Activated naive CD4-positive, alpha-beta T cell treated with anti-CD3 and anti-CD28 coated beads for 36 hours (primary cell): Measurements from ENCODE around the gene RYR1. TPM values are rescaled to one million over a fixed set of nuclear protein-coding genes. Genes with fewer than 3 reads are reported as not detected.
"Not testable (repeated sequence)": the region's sequence is repeated elsewhere in the genome, so short reads cannot be mapped to it uniquely, and the experiment has no call there.

ENCODE experiments used
- CTCF ChIA-PET: fragments of 350-600 bp; sonication (Branson Sonifier 250); formaldehyde crosslinking; loops from one replicate; lab custom pipeline; 2021; ENCODE audit warnings: antibody characterized with exemption; lab: Charles Lee
- DNase-seq: peaks from one replicate; pipeline ENCODE4 v3.0.0-alpha.2; 2020
- H3K27ac Mint-ChIP-seq: one replicate; pipeline ENCODE4 v1.8.0; 2021; ENCODE audit warnings: mild to moderate bottlenecking, mixed read lengths
- H3K27me3 Mint-ChIP-seq: one replicate; pipeline ENCODE4 v1.8.0; 2021; ENCODE audit warnings: low read depth, mixed read lengths
- H3K36me3 Mint-ChIP-seq: one replicate; pipeline ENCODE4 v1.8.0; 2021; ENCODE audit warnings: low read depth, mixed read lengths
- H3K4me1 Mint-ChIP-seq: one replicate; pipeline ENCODE4 v1.8.0; 2021; ENCODE audit warnings: low read depth, mixed read lengths
- H3K4me3 Mint-ChIP-seq: one replicate; pipeline ENCODE4 v1.8.0; 2021; ENCODE audit warnings: mild to moderate bottlenecking, moderate library complexity, mixed read lengths
- H3K9me3 Mint-ChIP-seq: one replicate; pipeline ENCODE4 v1.8.0; 2021; ENCODE audit warnings: mixed read lengths
- intact Hi-C: fragments of 100-400 bp; cut with micrococcal nuclease; formaldehyde crosslinking; loops from one replicate; pipeline ENCODE4 v1.15.1; 2023
- total RNA-seq, 2 experiments: library from RNA; stranded (reverse); gene quantifications; one replicate each; pipeline ENCODE4 v1.2.3, GENCODE V29; 2021

The RYR1 gene
- total RNA-seq, 2 experiments from 2014 or later: 0.96 to 1.6 TPM

DNA sequence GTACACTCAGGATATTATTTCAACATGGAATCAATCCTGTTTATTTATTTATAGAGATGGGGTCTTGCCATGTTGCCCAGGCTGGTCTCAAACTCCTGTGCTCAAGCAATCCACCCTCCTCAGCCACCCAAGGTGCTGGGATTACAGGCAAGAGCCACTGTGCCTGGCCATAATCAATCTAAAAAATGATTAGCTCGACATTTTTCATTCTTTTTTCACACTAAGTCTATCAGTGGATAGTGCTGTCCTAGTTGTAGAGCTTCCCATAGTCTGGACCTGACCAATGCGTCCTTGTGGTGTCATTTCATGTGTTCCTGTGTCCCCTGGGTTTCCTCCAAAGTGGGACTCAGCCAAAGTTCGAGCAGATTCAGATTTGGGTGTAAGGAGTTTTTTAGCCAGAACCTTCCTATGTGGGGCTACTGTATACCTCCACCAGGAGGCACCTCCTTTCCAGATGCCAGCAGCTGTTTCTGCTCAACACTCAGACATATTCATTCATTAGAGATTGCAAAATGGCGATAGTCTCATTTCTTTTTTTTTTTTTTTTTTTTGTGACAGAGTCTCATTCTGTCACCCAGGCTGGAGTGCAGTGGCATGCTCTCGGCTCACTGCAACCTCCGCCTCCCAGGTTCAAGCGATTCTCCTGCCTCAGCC is 123.2 kb downstream of the RYR1 start:
- DNase-seq: no peak
- Mint-ChIP-seq H3K4me3 (no peak overlapping the region), H3K36me3 (no peaks in the 10 kb centered on the region), H3K27ac (no peak overlapping the region), H3K4me1 (peaks cover 24% of the 10 kb centered on the region), H3K27me3 (peaks cover under 1% of the 10 kb centered on the region), H3K9me3 (no peaks in the 10 kb centered on the region)
- intact Hi-C loops: loop anchor here (5.0 kb wide), 1 partner anchor 61 kb away; the partner anchor contains the start of genes EIF3K and MAP4K1
- CTCF ChIA-PET: no interaction called here

GRCh38 chr19:38557205-38557799 is 123.8 kb downstream of the RYR1 start:
- DNase-seq: no peak
- Mint-ChIP-seq H3K36me3 (no peaks in the 10 kb centered on the region), H3K4me1 (peaks cover 22% of the 10 kb centered on the region), H3K27ac (no peak overlapping the region), H3K27me3 (peaks cover 3% of the 10 kb centered on the region), H3K4me3 (no peak overlapping the region), H3K9me3 (no peaks in the 10 kb centered on the region)
- intact Hi-C loops: loop anchor here (5.0 kb wide), 1 partner anchor 60 kb away; the partner anchor contains the start of genes EIF3K and MAP4K1
- CTCF ChIA-PET: interaction anchor here (0.8 kb wide), 1 partner anchor 28 kb away, joined by 4 read pairs; no protein-coding TSS in a partner anchor

DNA sequence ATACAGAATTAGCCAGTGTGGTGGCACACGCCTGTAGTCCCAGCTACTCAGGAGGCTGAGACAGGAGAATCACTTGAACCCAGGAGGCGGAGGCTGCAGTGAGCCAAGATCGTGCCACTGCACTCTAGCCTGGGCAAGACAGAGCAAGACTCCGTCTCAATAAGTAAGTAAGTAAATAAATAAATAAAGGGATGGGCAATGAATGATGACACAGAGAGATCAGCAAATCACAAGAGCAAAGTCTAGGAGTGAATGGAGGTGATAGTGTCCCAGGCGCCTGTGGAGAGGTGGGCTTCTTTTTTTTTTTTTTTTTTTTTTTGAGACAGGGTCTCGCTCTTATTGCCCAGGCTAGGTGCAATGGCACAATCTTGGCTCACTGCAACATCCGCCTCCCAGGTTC is 125.4 kb downstream of the RYR1 start:
- intact Hi-C loops: loop anchor here (2.0 to 5.0 kb wide), 2 partner anchors 20 to 58 kb away; partner anchors contain the start of genes EIF3K and MAP4K1
- CTCF ChIA-PET, DNase-seq, H3K36me3 Mint-ChIP-seq, H3K9me3 Mint-ChIP-seq, H3K4me3 Mint-ChIP-seq, H3K27ac Mint-ChIP-seq, H3K27me3 Mint-ChIP-seq: not testable (repeated sequence)
- peaks cover 18% of the 10 kb centered on the region for H3K4me1 Mint-ChIP-seq

GRCh38 chr19:38559428-38560401 is 126.2 kb downstream of the RYR1 start:
- peaks cover 17% of the 10 kb centered on the region for H3K4me1 Mint-ChIP-seq
- peaks cover 13% of the 10 kb centered on the region for H3K27me3 Mint-ChIP-seq
- CTCF ChIA-PET: interaction anchor here (0.6 kb wide), 1 partner anchor 26 kb away, joined by 6 read pairs; no protein-coding TSS in a partner anchor
- DNase-seq: peak; percentile 41
- intact Hi-C loops: loop anchor here (2.0 to 5.0 kb wide), 2 partner anchors 21 to 58 kb away; partner anchors contain the start of genes EIF3K and MAP4K1
- no peak overlapping the region for H3K4me3 Mint-ChIP-seq
- H3K27ac Mint-ChIP-seq: peak overlapping the region; percentile 53
- no peaks in the 10 kb centered on the region for H3K36me3 Mint-ChIP-seq
- H3K9me3 Mint-ChIP-seq: no peaks in the 10 kb centered on the region

DNA sequence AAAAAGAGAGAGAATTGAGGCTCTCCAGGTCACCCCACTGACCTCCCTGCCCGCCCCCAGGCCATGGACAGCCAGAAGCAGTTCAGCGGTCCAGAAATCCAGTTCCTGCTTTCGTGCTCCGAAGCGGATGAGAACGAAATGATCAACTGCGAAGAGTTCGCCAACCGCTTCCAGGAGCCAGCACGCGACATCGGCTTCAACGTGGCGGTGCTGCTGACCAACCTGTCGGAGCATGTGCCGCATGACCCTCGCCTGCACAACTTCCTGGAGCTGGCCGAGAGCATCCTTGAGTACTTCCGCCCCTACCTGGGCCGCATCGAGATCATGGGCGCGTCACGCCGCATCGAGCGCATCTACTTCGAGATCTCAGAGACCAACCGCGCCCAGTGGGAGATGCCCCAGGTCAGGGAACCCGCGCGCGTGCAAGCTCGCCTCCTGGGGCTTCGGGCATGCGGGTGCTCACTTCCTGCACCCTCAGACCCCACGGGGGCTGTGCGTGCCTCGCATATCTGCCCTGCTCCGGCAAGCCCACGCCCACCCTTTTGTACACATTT is 127.6 kb downstream of the RYR1 start:
- Mint-ChIP-seq H3K4me1 (peaks cover 19% of the 10 kb centered on the region), H3K9me3 (no peaks in the 10 kb centered on the region), H3K4me3 (no peak overlapping the region), H3K36me3 (no peaks in the 10 kb centered on the region), H3K27ac (no peak overlapping the region), H3K27me3 (peaks cover 19% of the 10 kb centered on the region)
- intact Hi-C loops: no loop called here
- DNase-seq: no peak
- CTCF ChIA-PET: interaction anchor here (0.6 kb wide), 1 partner anchor 325 kb away, joined by 3 read pairs; no protein-coding TSS in a partner anchor

DNA sequence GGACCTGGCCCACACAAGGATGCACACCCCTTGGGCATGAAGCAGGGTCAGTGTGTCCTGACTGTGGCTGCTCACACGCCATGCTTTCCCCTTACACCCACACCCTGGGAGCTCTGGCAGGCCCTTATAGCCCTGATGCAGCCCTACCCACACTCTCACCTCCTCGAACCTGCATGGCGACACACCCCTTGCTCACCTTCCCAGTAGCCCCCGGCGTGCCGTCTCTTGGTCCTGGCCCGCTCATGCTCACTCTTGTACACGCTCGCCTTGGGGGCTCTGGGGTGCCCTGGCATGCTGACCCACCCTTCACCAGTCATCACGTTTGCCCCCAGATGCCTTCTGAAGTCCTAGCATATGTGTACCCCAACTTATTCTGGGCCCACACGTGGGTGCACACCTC is 128.2 kb downstream of the RYR1 start:
- H3K4me3 Mint-ChIP-seq: no peak overlapping the region
- CTCF ChIA-PET: interaction anchor here (0.6 kb wide), 1 partner anchor 325 kb away, joined by 3 read pairs; no protein-coding TSS in a partner anchor
- no peak for DNase-seq
- H3K36me3 Mint-ChIP-seq: no peaks in the 10 kb centered on the region
- H3K27me3 Mint-ChIP-seq: peaks cover 19% of the 10 kb centered on the region
- H3K9me3 Mint-ChIP-seq: no peaks in the 10 kb centered on the region
- intact Hi-C loops: no loop called here
- no peak overlapping the region for H3K27ac Mint-ChIP-seq
- peaks cover 19% of the 10 kb centered on the region for H3K4me1 Mint-ChIP-seq

- Mint-ChIP-seq H3K4me3 (no peak overlapping the region), H3K4me1 (peaks cover 18% of the 10 kb centered on the region), H3K36me3 (no peaks in the 10 kb centered on the region), H3K27ac (no peak overlapping the region), H3K27me3 (peaks cover 19% of the 10 kb centered on the region), H3K9me3 (no peaks in the 10 kb centered on the region)
- DNase-seq: no peak
- intact Hi-C loops: no loop called here
- CTCF ChIA-PET: no interaction called here
These were observed 128.6 kb downstream of the RYR1 start for GRCh38 chr19:38562096-38562495.

DNA sequence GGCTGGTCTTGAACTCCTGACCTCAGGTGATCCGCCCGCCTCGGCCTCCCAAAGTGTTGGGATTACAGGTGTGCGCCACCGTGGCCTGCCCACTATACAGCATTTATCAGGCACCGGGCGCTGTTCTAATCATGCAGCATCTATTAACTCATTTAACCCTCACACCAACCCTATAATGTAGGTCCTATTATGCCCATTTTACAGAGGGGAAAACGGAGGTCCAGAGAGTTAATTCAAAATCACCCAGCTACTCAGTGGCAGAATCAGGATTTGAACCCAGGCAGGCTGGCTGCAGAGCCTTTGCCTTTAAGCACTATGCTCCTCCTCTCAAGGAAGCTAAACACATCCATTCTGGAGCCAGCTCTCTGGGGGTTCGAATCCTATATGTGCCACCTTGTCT is 130.0 kb downstream of the RYR1 start:
- Mint-ChIP-seq H3K27me3 (peaks cover 22% of the 10 kb centered on the region), H3K9me3 (no peaks in the 10 kb centered on the region), H3K36me3 (no peaks in the 10 kb centered on the region), H3K4me1 (peaks cover 16% of the 10 kb centered on the region), H3K27ac (no peak overlapping the region), H3K4me3 (no peak overlapping the region)
- CTCF ChIA-PET: no interaction called here
- DNase-seq: no peak
- intact Hi-C loops: no loop called here

GRCh38 chr19:38564981-38565690 is 131.6 kb downstream of the RYR1 start:
- Mint-ChIP-seq H3K27me3 (peaks cover 22% of the 10 kb centered on the region), H3K36me3 (no peaks in the 10 kb centered on the region), H3K4me1 (peaks cover 6% of the 10 kb centered on the region), H3K4me3 (peak overlapping the region; percentile 58), H3K9me3 (no peaks in the 10 kb centered on the region), H3K27ac (no peak overlapping the region)
- DNase-seq: no peak
- CTCF ChIA-PET: interaction anchor here (0.6 kb wide), 1 partner anchor 9 kb away, joined by 5 read pairs; no protein-coding TSS in a partner anchor
- intact Hi-C loops: no loop called here

DNA sequence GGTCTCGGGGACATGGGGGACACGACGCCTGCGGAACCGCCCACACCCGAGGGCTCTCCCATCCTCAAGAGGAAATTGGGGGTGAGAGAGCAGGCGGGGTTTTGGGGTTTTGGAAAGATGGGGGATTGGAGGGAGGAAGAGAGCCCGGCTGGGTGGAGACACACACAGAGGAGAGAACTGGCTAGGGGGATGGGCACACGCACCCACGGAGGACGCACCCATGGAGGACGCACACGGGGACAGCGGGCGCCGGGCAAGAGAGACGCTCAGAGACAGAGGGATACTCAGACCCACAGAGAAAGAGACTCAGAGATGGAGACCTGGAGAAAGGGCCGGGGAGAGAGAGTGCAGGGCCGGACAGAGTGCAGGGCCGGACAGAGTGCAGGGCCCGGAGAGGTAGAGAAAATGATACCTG is 132.2 kb downstream of the RYR1 start:
- intact Hi-C loops: no loop called here
- no peak for DNase-seq
- CTCF ChIA-PET: no interaction called here
- Mint-ChIP-seq H3K27me3 (peaks cover 22% of the 10 kb centered on the region), H3K4me1 (peaks cover 5% of the 10 kb centered on the region), H3K36me3 (no peaks in the 10 kb centered on the region), H3K27ac (no peak overlapping the region), H3K4me3 (peak overlapping the region; percentile 62), H3K9me3 (no peaks in the 10 kb centered on the region)

GRCh38 chr19:38569368-38569983 is 136.0 kb downstream of the RYR1 start:
- Mint-ChIP-seq H3K4me3 (no peak overlapping the region), H3K4me1 (peaks cover 5% of the 10 kb centered on the region), H3K9me3 (no peaks in the 10 kb centered on the region), H3K27me3 (peaks cover 12% of the 10 kb centered on the region), H3K27ac (no peak overlapping the region), H3K36me3 (no peaks in the 10 kb centered on the region)
- intact Hi-C loops: no loop called here
- no peak for DNase-seq
- CTCF ChIA-PET: interaction anchor here (0.6 kb wide), 1 partner anchor 362 kb away, joined by 3 read pairs; no protein-coding TSS in a partner anchor
